HG03460 (cell line): ENCODE results near the gene CD84.
"Not testable (repeated sequence)": the region's sequence is repeated elsewhere in the genome, so short reads cannot be mapped to it uniquely, and the experiment has no call there.

Source experiments
- ATAC-seq: cut with Tn5 transposase; IDR thresholded peaks from one replicate; pipeline ENCODE4 v1.9.1; 2021; ENCODE audit not compliant: unreplicated experiment

Gene CD84, protein sequence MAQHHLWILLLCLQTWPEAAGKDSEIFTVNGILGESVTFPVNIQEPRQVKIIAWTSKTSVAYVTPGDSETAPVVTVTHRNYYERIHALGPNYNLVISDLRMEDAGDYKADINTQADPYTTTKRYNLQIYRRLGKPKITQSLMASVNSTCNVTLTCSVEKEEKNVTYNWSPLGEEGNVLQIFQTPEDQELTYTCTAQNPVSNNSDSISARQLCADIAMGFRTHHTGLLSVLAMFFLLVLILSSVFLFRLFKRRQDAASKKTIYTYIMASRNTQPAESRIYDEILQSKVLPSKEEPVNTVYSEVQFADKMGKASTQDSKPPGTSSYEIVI

DNA sequence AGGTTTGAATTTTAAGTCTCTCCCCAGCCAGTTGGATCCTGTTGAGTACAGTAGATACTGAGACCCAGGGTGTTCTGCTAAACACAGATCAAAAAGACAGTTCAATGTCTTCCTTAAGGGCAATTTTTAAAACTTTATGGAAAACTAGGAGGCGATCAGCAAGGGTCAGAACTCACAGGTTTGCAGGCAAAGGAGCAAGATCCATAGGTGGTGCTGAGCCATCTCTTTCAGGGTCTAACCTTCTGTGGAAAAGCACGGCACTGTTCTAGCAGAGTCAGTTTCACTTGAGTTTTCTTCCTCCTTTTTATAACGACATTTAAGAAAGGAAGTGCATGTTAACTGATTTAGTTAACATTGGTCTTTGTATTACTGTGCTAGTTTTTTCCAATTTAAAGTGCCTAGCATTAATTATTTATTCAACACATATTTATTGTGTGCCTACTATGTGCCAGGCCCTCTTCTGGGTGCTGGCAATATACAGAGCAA, at the start of gene CD84:
Gene CD84, minus strand, starts transcription at position 281 of the 486 bp plus-strand sequence. Its CDS starts 59 bp downstream, at position 222.
- no peak for ATAC-seq

DNA sequence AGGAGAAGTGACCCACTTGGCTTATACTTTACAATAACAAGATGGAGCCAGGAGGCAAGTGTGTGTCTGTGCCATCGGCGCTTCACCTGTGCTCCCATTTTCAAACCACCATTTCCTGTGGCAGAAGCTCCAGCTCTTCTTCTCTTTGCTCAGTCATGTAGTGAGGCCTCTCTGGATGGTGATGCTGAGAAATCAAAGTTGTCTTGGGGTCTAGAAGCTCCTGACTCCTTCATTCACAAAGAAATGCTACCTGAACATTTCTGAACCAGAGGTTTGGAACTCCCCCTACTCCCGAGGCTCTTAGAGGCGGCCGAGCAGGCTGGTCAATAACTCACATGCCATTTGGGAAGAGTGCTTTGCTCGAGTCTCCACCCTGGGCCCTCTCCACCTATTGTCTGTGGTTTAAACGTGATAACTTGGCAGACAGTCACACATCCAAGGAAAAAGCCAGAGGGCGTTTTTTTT, 49.5 kb upstream of the CD84 start:
- no peak for ATAC-seq

DNA sequence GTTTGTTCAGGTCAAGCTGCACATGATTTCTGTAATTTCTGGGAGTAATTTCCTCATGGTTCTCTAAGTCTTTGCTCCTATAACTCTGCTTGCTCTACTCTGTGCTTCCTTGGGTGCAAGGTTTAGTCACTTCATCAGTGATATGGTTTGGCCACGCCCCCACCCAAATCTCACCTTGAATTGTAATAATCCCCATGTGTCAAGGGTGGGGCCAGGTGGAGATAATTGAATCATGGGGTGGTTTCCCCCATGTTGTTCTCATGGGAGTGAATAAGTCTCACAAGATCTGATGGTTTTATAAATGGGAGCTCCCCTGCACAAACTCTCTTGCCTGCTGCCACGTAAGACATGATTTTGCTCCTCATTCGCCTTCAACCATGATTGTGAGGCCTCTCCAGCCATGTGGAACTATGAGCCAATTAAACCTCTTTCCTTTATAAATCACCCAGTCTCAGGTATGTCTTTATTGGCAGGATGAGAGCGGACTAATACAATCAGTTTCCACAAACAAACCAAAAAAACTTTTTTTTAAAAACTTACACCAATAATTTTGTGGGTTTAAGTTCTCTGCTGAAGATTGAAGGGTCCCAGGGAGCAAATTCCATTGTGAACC, 48.5 kb upstream of the CD84 start:
- ATAC-seq, result not testable (repeated sequence)

DNA sequence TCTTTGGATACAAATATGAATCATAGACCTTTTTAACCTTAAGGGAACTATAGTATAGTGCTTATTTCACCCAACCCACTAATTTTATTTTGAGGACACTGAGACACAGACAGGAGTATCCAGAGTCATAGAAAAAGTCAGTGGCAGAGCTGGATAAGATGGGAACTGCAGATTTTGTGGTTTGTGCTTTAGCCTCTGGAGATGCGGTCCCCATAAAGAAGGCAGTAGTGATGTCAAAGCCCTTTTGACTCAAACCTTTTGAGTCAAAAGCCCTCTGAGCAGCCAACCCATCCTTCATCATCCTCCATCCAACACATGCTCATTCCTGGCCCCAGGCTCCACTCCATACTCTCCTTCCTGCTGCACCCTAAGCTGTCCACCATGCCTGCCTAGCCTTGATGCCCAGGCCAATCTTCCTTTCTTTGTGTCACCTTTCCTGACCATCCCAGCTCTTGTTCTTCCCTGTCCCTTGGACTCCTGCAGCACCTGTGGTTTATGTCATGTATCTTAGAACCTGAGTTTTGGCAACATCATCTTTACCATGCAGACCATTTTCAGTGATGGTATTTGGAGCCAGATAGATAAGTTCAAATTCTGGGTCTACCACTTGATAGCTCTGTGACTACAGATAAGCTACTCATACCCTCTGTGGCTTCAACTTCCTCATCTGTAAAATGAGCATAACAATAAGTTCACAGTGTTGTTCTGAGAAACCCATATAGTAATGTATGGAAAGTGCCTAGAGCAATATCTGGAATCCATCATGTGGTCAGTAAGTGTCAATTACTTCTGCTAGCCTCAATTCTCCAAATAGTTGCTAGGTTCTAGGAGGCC, 47.4 kb upstream of the CD84 start:
- peak; percentile 34 for ATAC-seq

DNA sequence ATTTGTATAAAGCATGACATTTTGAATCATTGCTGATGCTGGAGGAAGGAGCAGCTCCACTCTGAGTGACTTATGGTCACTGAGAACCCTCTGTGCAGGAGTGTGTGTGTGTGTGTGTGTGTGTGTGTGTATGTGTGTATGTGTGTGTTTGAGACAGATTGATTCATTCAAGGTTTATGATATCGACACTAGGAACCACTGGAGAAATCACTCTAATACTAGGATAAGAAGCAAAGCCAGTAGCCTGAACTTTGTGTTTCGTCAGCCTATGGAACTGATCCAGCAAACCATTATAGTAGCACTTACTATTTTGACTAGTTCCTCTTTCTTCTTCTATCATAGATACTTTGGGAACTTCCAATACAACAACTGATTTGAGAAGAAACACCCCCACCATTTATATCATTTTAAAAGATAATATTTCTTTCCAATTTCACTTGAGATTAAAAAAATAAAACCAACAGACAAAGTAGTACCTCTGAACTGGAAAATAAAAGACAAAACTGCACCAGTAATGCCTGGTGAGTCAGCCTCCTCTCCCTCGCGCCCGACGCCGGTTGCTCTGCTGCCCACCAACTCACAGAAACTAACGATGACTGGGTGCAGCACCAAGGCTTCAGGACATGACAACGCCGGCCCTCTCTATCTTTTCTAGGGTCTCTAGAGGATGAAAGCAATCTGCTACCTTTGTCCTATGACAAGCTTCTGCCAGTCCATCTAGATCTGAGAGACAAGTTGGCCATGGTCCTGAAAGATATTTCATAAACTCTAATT, 46.6 kb upstream of the CD84 start:
- no peak for ATAC-seq

DNA sequence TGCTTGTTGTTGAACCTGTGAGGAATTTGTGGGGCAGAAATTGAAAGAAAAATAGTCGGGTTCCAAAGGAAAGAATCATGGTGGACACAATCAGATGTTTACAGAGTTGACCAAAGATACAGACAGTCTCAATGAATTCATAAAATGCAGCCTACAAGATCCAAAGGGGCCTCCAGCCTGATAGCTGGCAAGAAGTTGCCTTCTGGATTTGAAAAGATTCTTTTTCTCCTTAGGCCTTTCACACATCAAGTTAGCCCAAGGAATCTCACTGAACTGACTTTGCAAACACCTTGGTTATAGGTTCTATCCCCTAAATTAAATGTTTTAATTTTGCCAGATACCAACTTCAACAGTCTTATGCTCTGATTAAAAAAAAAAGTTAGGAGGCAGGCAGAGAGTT, 46.0 kb upstream of the CD84 start:
- ATAC-seq, result no peak

DNA sequence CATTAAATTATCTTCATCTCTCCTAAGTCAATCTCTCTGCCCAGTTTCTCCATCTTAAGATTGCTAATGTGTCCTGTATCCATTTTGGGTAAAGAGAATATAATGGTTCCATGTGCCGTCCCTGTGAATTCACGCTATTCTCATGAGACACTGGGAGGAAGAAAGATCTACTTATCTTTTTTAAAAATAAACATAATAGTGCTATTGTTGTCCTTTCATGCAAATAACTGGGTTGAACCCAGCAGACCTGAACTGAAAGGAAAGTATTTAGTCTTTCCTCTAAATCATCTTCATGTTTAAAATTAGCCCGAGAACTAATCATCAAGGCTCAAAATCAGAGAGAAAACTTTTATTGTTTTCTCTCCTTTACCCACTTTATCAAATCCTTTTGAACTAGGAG, 45.2 kb upstream of the CD84 start:
- no peak for ATAC-seq

DNA sequence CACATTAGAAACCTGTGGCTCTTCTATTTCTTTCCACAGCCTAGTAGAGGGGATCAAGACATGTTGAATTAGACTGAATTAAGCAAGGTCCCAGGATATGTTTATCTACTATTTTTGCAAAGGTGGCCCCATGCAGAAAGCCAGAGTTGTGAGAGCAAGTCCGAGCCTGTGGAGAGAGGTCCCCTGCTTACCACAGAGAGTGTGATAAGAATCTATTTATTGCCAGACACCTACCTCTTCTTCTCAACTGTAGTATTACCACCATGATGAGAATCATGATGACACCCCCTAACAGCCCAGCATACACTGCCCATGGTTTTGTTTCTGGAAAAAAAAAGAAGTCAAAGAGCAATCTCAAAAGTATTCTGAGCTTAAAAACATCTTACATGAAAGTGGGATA, 44.6 kb upstream of the CD84 start:
- peak; percentile 23 for ATAC-seq

DNA sequence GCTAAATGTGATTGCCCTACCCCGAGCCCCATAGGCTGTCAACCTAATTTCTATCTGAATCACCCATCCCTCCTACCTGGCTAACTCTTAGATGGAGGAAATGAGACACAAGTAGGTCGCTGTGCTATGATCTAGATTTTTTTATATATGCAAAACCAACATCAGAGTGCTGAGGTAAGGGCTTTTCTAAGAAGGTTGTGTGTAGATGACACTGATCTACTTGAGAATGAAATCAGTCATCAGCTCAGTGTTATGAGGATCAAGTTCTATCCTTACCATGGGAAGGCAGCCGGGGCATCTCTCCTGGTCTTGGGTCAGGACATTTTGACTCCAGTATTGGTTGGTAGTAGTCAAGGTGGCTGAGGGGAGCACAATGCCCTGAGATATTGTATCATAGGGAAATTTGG, 43.9 kb upstream of the CD84 start:
- no peak for ATAC-seq

DNA sequence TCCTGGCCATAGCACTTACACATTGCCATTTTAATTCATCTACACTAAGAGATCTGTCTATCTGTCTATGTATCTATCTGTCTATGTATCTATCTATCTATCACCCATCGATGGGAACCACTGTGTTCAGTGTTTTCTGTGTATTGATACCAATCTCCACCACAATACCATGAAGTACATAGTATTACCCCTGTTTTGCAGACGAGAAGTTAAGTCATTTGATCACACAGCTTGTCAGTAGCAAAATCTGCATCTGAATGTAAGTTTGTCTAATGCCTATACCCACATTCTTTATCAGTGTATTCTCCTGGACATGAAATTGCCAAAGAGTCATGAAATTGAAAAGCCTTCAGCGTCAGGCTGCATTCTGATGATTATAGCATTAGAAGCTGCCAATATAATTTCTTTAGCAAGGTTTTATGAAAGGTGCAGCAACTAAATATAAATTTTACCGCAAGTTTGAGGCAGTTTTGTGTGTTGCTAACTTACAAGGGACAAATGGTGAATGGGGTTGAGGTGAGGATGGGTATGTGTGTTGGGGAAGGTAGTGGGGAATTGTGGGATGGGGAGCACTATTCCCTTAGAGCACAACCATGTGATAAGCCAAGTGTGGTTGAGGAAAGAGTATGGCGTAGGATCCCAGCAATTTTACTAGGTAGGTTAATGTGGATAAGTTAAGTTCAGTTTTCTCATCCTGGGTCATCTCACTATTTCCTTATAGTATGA, 43.4 kb upstream of the CD84 start:
- no peak for ATAC-seq

DNA sequence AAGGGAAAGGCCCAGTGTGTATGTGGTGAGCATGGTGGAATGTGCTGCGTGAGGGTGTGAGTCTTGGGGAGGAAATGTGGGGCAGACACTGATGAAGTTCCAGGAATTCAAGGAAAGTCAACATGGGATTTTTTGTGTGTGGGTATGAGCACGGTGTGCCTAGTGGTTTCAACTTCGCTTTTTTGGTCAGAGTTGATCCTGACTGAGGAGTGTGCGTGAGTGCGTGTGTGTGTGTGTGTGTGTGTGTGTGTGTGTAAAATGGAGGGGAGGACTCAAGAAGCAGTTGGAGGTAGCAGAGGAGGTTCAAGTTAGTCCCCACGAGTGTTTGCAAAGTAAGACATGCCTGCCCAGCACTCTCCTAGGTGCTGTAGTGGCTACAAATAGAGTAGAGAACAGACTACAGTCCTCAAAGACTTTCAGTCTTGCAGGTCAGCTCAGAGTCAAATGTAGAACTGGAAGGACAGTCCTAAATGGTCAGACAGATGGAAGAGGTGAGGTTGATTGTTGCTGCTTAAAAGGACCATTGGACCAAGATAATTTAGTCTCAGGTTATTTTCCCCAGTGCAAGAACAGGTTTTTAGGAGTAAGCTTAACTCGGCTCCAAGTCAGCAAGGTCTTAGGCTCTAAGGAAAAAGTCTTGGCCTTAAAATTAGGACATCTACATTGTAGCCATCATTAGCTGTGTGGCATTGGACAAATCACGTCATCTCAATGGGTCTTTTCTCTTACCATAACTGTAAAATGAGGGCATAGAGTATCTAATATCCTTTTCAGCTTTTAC, 42.5 kb upstream of the CD84 start:
- no peak for ATAC-seq

DNA sequence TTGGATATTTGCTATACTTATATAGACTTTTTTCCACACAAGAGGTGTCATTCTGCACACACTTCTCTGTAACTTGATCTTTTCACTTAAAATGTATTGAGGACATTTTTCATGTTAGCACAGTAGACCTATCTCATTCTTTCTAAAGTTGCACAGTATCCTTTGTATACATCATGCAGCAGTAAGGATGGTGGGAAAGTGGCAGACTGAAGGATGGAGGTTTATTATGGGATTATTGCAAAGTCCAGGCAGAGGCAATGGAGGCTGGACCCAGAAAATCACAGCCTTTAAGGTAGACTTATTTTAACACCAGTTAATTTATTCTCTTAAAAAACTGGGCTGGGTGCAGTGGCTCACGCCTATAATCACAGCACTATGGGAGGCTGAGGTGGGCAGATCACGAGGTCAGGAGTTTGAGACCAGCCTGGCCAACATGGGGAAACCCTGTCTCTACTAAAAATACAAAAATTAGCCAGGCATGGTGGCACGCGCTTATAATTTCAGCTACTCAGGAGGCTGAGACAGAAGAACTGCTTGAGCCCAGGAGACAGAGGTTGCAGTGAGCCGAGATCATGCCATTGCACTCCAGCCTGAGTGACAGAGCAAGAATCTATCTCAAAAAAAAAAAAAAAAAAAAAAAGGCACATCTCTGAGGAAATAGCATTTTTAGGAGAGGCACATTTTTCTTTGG, 41.8 kb upstream of the CD84 start:
- no peak for ATAC-seq

DNA sequence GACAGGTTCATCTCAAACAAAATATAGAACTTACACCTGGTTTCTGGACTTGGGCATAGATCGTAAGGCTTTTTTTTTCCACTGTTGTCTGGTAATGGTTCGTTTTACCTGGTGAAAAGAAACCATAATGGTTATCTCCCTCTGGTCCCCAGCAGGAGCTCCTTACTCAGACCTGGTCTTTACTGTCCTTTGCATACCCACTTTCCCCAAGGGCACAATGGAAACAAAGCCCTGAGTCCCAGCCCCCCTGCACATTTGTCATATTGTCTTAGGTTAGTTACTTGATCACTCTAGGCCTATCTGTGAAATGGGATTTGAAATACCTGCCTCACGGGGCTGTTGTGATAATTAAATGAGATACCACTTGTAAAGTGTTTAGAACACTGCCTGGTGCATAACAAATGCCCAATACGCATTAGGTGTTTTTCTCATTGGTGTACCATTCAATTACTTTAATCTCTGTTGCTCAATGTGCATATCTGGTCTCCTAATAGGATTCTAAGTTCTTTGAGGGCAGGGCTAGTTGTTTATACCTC, 40.5 kb upstream of the CD84 start:
- ATAC-seq, result no peak

DNA sequence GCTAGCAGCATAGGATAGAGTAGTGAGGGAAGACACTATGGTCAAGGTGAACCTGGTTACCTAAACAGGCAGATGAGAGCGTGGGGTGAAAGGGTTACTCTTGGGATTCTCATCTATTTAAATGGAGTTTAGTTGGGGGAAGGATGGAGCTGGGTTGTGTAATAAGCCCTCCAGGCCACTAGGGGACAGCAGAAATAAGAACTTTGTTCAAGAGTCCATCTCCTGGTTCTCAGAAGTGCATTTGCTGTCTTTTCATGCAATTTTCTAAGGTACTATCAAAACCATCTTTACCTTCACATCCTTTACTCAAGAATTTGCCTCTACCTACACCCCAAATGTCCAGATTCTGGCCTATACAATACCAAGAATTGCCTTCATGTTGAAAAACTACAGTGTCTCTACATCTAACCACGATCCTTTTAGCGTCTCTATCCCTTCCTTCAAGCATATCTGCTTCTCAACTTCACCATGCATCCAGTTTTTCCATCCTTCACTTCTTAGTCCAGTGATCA, 39.5 kb upstream of the CD84 start:
- no peak for ATAC-seq

DNA sequence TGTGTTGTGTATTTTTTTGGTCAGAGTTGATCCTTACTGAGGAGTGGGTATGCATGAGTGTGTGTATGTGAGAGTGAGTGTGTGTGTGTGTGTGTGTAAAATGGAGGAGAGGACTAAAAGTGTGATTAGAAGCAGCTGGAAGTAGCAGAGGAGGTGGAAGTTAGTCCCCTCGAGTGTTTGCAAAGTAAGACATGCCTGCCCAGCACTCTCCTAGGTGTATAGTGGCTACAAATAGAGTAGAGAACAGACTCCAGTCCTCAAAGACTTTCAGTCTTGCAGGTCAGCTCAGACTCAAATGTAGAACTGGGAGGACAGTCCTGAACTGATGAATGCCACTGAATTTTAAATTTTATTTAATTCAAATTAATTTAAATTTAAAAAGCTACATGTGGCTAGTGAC, 39.0 kb upstream of the CD84 start:
- no peak for ATAC-seq

DNA sequence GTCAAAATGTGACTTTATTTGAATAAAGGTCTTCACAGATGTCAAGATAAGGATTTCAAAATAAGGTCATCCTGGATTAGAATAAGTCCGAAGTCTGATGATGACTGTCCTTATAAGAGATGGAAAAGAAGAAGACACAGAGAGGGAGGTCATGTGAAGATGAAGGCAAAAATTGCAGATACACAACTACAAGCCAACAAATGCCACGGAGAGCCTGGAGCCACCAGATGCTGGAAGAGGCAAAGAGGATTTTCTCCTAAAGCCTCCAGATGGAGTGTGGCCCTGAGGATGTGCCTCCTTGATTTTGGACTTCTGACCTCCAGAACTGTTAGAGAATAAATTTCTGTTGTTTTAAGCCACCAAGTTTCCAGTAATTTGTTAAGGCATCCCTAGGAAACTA, 36.4 kb upstream of the CD84 start:
- ATAC-seq, result no peak

DNA sequence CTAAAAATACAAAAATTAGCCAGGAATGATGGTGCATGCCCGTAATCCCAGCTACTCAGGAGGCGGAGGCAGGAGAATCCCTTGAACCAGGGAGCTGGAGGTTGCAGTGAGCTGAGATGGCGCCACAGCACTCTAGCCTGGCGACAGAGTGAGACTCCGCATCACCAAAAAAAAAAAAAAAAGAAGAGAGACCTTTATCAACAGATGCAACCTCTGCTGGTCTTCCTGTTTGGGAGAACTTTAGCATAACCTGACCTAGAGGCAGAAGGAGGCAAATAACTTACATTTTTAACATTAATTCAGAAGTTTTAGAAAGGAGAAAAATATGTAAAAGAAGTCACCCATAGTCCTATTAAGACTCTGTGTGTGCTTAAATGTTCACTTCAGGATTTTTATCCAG, 35.1 kb upstream of the CD84 start:
- no peak for ATAC-seq

DNA sequence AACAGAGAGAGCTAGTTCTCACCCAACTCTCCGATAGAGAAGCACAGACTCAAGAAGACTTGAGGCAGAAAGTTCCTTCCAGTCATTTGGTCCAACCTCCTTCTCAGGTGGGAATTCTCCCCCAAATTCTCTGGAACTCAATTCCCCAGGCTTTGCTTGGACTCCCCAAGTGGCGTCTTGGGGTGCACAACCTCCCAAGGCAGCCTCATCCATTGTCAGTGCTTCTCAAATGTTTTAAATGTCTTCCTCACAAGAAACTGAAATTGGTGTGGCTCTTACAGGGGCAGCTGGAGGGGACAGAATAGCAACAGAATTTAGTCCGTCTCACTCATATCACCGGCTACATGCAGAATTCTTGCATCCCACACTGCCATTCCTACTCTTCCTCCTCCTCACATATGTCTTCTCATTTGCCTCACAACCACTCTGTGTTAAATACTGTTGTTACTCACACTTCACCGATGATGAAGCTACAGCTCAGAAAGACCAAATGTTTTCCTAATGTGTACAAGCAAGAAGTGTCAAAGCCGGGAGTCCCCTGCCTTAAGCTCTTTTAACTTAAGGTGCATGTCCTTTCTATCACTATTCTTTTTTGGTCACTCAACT, 33.4 kb upstream of the CD84 start:
- no peak for ATAC-seq
